UCSD-AML1 (cell line): Measurements from ENCODE around the gene ESAM.
"Not testable (repeated sequence)": the region's sequence is repeated elsewhere in the genome, so short reads cannot be mapped to it uniquely, and the experiment has no call there.

Experiments
- DNase-seq: peaks from one replicate; lab custom pipeline; 2025; ENCODE audit not compliant: unreplicated experiment; lab: John Stamatoyannopoulos, UW

ESAM gene

DNA sequence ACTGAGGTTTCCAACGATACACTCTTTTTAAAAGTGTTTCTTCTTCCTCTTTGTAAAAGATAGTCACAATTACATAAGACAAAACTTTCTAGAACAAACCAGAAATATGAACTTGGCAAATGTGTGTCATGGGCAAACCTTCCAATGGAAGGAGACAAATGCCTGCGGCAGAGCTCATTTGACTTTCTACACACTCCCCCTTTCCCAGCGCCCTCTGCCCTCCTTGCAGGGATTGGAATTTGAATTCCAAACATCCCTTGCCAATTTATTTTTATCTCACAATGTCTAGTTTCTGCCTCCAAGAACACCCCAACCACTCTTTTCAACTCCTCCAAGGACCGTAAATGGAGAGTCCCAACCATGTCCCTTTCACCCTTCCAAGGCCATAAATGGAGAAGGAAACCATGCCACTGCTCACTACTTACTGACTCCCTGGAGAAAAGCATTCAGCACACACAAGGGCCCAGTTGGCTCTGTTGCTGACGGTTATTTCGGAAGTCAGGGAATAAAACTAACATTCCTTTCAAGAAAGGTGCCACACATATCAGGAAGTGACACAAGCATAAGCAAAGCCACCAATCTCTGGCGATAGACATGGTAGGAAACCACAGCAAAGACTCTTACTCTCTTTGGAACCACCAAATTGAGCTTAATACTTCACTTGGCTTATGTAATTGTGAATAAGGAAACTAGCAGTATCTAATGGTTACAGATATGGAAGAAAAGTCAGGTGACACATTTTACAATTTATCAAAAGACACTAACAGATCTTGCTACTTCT is 15.0 kb upstream of the ESAM start:
- DNase-seq: no peak

DNA sequence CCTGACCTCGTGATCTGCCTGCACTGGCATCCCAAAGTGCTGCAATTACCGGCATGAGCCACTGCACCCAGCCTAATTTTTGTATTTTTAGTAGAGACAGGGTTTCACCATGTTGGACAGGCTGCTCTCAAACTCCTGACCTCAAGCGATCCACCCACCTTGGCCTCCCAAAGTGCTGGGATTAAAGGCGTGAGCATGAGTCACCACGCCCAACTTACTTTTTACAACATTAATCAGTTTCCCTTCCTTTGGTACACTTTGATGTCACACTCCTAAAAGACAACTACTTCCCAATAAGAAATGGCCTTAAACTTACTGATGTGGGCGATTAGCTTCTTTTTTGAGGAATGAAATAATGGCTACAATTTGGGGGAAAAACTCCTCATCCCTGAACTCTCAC is 8.9 kb upstream of the ESAM start:
- not testable (repeated sequence) for DNase-seq

DNA sequence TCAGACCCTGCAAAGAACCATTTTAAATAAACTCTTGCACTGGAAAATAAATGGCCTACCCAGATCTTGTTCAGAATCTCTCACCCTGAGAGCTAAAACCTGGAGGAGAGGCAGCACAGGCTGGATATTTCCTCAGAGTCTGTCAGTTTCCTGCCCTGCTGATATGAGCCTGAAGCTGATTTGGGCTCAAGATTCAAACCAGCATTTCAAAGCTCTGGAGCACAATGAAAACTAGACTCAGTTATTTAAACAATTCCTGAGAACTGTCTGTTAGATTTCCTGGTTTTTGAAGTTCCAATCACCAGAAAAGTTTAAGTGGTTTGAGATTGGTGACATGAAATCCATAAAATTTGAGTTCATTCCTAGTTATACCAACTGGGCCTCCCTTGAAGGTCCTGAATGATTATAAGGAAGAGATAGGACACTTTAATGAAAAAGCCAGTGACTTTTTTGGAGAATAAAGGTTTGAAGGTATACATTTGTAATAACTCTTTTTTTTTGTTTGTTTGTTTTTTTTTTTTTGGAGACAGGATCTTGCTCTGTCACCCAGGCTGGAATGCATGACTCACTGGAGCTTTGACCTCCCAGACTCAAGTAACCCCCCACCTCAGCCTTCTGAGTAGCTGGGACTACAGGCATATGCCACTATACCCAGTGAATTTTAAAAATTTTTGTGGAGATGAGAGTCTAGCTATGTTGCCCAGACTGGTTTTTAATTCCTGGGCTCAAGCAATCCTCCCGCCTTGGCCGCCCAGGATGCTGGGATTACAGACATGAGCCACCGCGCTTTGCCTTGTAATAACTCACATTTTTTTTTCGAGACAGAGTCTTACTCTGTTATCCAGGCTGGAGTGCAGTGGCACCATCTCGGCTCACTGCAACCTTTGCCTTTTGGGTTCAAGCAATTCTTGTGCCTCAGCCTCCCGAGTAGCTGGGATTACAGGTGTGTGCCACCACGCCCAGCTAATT is 8.0 kb upstream of the ESAM start:
- no peak for DNase-seq

DNA sequence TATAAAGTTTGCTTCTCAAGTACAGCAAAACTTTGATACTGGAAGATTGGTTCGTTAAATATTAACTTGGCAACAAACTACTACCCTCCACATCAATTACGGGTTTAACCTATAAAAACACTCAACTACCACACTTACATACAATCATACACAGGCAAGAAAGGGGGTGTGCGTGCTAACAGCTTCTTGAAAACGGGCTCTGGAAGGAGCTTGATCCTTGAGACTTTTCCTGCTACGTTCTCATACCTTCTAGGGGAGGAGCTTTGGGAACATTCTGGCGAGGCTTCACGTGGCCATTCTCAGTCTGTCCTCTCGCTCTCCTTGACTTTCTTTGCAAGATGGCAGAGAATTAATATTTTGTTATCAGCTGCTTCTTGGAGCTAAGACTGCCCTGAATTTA is 6.8 kb upstream of the ESAM start:
- no peak for DNase-seq

DNA sequence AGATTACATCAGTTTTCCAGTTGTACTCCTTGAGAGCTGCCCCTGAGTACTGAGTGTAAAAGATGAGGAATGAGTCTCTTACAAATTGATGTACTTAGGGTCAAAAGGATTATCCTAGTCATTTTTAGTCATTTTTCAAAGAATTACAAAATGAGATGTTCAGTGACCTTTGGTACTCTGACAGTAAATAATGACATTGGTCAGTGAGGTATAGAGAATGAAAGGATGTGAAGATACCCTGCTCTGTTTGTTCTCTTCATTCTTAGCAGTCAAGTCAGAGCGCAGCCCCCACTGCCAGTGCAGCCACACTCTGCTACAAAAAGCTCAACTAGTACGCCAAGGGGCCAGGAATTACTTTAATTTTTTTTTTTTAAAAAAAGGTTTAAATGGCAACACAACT is 4.1 kb upstream of the ESAM start:
- DNase-seq: no peak

DNA sequence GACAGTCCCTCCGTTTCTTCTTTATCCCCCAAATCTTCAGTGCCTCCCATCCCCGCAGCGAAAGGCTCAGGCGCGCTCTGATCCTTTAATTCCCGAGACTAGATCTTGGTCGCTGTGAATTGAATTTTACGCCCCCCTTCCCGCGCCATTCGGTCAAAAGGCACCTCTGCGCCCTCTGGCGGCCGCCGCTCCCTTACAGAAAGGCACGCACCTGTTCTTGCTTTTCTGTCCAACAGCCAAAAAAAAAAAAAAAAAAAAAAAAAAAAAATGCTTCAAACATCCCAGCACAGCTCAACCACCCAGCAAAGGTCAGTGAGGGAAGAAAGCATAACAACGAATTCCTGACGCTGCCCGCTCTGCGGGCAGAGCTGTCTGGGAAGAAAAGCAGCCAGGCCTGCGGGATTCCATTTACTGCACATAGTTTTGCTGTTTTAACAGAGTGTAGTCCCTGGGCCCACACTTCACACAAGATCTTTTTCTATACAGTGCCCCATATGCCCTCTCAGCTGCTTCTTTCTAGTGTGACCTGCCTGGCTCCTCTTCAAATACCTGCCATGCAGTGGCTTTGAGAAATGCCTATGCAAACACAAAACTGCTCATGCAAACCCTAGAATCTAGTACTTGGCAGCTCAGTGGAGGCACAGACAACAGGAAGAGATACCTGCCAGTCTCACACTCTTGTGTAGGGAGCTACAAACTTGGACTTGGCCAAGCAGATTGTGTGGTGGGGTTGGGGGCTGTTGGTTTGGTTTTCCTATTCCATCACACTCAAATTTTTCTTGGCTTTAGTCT is 1.3 kb upstream of the ESAM start:
- DNase-seq: peak; percentile 79

DNA sequence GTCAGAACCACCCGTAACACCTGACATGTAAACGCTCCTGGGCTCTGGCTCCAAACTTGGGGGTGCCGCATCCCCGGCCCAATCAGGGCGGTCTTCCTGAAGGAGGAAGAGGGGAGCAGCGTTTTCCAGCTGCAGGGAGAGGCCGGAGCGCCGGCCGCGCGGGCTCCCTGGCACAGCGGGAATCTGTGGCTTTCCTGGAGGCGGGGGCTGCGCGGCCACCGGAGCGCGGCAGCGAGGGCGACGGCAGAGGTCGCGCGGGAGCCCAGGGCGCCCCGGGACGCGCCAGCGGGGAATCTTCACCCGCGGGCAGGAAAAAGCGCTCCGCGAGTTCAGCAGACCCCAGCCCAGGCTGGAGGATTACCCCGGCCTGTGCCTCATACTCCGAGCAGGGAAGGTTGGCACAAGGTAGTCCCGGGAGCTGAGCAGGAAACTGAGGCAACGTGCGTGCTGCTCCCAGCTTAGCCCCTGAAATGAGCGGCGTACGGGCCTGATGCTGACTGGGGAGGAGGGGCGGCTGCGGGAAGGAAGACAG is 600 bp upstream of the ESAM start:
- DNase-seq: peak; percentile 67

DNA sequence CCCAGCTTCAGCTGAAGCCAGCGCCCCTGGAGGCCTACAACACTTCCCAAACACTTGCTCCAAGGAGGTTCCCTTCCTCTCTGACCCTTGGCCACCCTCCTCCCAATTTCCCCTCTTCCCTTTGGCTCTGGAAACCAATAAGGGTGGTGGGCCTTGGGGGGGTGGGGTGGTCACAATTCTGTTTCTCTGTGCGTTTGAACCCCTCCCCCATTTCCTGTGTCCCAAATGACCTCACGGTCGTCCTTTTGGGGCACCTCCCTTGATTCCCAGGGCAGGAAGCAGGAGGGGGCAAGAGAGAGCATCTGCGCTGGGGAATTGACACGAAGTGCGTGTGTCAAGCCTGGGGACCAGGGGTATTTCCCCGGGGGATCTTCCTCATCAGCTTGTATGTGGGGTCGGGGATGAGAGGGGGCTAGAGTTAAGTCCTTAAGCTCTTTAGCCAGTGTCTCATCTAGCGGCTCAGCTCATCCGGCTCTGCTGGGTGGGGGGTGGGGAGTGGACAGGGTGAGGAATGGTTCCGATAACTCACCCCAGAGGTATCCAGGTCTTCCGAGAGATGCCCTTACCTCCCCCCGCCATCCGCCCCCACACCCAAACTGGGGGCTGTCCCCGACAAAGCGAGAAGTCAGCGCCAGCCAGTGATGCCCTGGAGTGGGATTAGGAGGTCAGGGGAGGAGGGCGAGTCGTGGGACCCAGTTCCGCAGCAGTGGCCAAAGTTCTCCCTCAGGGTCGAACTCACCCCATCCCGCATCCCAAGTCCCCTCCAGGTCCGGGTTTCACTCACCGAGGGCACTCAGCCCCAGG is 587 bp downstream of the ESAM start:
- DNase-seq: peak; percentile 61

DNA sequence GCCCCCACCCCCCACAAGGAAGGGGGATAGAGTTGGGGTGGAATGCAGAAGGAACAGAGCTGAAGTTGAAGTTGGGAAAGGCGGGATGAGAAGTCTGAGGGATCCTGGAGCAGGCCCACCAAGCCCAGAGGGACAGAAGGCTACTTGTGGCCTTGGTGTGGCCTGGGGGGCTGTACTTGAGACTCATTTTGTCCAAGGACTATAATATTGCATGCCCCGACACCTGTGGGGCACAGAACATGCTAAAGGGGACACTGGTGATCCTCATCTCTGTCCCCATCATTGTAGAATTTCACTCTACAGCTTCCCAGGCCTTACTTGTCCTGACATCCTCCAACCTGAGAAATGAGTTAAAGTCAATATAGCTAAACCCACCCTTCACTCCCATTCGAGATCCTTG is 1.3 kb downstream of the ESAM start:
- no peak for DNase-seq

DNA sequence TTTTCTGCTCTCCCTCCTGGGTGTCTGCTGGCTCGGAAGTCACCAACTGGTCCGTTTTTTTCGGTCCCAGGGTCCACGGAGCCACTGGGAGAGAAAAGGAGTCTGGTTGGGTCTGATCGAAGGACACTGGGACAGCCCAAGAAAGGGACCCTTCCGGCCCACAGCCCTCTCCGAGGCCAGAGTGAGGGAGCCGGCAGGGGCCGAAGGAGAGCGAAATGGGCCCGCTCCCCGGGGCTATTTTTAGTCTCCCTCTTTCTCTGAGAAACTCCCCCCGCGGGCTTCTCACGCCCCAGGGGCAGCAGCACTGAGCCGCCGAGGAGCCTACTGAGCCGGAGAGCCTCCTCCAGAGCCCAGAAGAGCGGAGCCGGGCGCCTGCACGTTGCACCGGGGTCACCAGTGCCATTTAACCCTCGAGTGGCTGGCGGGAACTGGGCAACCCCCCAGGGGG is 1.9 kb downstream of the ESAM start:
- no peak for DNase-seq

DNA sequence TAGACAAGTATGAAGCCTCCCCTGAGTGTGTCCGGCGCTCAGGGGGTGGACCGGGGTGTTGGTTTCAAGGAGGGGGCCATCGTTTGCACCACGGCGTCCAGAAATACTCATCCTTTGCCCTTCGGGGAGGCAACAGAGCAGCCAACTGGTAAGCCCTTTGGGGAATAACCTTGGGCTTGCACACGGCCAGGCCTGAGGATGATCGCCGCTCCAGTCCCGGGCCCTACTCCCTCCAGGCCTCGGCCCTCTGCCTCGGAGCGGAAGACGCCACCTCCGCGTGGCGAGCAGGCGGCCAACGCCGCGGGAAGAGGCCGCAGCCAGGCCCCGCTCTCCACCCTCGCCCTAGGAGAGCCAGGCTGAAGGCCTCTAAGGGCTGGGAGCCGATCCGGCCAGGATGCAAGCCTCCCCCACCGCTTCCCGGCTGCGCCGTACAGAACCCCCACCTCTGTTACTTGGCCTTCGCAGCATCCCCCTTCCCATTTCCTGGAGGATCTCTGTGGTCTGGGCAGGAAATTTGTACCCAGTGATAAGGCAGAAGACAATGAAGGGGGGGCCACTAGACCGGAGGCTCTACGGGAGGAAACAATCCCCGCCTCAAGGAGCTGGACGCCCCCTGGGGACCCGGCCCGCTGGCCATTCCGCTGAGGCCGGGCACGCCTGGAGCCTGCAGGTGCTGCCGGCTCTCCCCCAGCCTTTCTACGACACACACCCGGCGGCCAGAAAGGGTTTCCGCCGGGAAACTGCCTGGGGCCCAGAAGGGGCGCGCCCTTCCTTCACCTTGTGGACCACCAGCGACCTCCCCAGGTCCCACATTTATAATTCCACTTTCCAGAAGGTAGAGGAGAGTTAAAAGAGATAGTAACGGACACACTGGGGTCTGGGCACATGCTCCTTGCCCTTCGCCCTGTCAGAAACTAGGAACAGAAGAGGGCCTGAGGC is 2.6 kb downstream of the ESAM start:
- peak; percentile 98 for DNase-seq

DNA sequence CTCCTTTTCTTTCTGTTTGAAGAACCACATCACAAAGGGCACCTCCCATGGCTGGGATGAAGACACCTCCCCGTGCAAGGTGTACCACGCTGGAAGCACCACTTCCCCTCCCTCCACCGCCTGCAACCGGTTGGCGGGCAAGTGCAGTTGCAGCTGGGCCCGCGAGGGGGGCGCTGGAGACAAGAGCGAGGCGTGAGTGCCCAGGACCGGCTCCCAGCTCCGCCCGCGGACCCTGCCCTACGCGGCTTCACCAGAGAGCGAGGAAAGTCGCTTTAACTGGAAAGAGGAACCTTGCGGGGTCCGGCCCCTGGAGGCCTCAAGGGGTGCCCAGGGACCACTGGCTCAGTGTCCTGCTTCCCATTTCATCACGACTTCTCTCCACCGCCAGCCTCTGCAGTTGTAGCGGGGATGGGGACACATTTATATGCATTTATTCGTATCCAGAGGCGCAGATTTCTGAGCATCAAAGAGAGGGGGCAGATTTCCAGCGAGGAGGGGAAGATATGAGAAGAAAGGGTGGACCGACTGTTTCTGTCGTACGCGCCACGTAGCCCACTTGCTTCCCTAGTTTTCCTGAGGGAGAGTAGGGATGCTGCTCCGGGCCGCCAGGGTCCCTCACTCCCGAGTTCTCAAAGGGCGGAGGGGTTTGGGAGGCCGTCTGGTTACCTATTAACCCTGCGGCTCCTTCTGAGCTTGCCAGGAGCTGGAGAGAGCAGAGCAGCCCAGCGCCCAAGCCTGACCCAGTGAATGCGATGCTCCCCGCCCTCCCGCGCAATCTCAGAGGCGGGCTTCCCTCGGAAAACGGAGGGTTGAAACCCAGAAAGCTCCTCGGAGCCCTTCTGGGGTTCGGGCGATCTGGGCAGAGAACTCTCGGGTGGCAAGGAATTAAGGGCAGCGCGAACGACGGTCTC is 3.5 kb downstream of the ESAM start:
- peak; percentile 86 for DNase-seq

DNA sequence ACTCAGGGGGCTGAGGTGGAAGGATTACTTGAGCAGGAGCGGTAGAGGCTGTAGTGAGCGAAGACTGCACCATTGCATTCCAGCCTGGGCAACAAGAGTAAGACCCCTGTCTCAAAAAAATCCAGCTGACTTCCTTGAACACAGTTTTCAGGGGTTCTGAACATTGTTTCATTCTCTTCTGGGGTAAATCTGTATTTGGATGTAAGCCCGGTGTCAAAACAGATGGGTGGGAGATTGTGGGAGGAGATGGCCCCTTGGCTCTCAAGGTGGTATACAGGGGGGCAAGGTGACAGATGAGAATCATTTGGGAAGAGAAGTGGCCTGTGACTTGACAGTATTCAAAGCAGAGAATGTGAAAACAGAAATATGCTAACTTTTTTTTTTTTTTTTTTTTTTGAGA is 4.8 kb downstream of the ESAM start:
- DNase-seq: no peak

DNA sequence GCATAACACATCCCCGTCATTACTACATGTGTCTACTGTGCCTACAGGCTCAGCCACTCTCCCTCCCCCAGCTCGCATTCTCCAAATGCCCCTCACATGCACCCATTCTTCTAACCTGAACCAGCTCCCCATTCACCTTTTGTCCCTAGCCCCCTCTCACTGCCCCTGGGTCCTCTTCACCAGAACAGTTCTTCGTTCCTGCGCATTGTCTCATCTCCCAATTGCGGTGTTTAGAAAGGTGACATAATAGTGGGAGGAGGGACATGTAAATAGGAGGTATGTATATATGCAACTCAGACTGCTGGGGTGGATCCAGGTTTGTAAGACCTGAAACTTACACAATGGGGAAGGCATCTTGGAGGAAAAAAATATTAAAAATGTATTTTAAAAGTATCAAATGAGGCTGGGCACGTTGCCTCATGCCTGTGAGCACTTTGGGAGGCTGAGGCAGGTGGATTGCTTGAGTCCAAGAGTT is 5.3 kb downstream of the ESAM start:
- no peak for DNase-seq

DNA sequence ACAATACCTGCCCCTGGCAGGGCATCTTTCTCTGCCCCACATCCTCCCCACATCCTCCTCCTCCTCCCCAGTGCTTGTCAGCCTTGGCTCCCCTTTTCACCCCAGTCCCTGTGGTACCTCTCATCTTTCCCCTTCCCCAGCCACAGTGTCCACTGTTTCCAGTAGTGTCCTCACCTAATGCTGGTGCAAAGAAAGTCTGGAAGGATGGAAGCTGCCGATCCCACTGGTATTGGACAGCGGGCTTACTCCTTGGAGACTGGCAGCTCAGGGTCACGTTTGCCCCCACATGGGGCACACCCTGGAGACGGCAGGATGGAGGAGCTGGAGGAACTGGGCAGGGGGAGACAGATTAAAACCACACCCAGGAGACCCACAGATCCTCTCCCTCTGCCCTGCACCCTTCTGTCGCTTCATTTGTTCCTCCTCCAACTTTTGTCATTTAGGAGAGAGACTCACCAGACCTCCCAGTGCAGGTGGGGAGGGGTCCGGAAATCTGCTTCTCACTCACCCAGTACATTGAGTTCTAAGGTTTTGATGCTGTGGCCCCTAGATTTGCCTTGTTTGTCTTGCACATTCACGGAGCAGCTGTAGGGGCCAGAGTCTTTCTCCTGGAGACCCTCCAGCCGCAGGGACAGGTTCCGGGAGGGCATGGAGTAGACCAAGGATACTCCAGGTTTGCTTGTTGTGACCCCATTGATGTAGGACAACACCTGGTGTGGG is 5.9 kb downstream of the ESAM start:
- DNase-seq: no peak

DNA sequence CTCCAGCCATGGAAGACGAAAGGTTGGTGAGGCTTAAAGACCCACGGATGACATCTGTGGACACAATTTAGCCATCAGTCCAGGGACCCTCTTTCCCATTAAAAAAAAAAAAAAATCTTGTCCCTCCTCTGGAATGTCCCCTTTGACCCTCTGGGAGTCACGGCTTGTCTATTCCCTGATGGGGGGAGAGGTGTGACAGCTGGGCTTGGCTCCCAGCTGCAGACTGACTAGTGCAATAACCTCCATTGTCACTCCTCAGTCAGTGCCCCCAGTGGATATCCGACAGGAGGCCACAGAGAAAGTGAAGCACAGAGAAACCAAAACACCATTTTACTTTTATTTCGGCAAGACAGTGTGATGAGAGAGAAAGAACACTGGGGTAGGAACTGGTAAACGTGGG is 7.4 kb downstream of the ESAM start:
- DNase-seq: no peak

DNA sequence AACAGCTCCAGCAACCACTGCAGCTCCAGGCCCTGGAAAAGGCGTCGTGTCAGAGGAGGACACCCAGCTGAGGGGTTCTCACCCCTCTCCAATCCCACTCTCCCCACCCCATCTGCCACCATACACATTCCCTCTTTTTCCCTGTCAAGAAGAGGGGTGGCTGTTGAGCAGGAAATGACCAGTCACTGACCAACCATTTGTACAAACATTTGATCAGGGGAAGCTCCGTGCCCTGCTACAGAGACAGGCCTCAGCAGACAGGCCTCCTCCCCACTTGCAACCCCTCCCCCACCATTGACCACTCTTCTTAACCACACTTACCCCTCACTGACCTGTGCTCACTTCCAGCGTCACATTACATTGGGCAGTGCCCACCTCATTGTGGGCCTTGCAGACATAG is 7.8 kb downstream of the ESAM start:
- no peak for DNase-seq
